Body of pancreas (tissue), 4 donors: ENCODE results near the gene GTSF1L. TPM values are rescaled to one million over a fixed set of nuclear protein-coding genes. Genes with fewer than 3 reads are reported as not detected.

Experiments used
- ATAC-seq: fragments of 150-250 bp; one replicate; pipeline ENCODE4 v1.9.1; 2016
- DNase-seq, 4 donors: peaks; one replicate each; pipeline ENCODE4 v3.0.0-alpha.2; 2019
- H3K27ac ChIP-seq, 4 donors: fragments of 200-600 bp; sonication (generic); 1 replicate in 3 of 4; 2 replicates in 1 of 4; pipeline versions ENCODE4 v1.5.1 to v1.6.1; 2016 to 2019; ENCODE audit warnings: mild to moderate bottlenecking in 1 of 4, mixed read lengths in 1 of 4, moderate library complexity in 1 of 4
- H3K27me3 ChIP-seq, 2 donors: fragments of 200-600 bp; sonication (generic); one replicate each; pipeline ENCODE4 v1.6.0; 2016; ENCODE audit warnings: mild to moderate bottlenecking in 1 of 2
- H3K36me3 ChIP-seq, 2 donors: fragments of 200-600 bp; sonication (generic); replicated peaks in 1 of 2; 2 replicates each; pipeline ENCODE4 v1.5.1; 2016; ENCODE audit warnings: low read depth in 2 of 2; ENCODE audit not compliant: insufficient read depth in 1 of 2
- H3K4me1 ChIP-seq: fragments of 200-600 bp; sonication (generic); one replicate; pipeline ENCODE4 v1.6.0; 2016
- H3K4me3 ChIP-seq, 2 donors: fragments of 200-600 bp; sonication (generic); 1 replicate in 1 of 2; 2 replicates in 1 of 2; pipeline ENCODE4 v1.5.1; 2016 to 2019
- H3K9me3 ChIP-seq, 3 donors: fragments of 200-600 bp; sonication (generic); 1 replicate in 2 of 3; 2 replicates in 1 of 3; pipeline ENCODE4 v1.5.1; 2016
- POLR2A ChIP-seq, 3 donors: fragments of 450-650 bp; IDR thresholded peaks; one replicate each; pipeline ENCODE4 v1.6.1; 2016; ENCODE audit warnings: antibody characterized with exemption in 3 of 3, mild to moderate bottlenecking in 2 of 3
- WGBS, 2 donors: methylation state at CpG; one replicate each; pipeline ENCODE4 v1.1.5; 2017; 5-methylcytosine and 5-hydroxymethylcytosine counted together
- intact Hi-C: fragments of 100-400 bp; cut with DNase I; formaldehyde crosslinking; loops from one replicate; pipeline ENCODE4 v1.15.1; 2023
- total RNA-seq, 2 donors: library from RNA; depleted of rRNA; stranded (reverse); fragments of >200 nt; gene quantifications; one replicate each; pipeline ENCODE4 v1.1.0, GENCODE V29; 2016
- TF ChIP-seq, protein P1 (sequence below), 7 experiments: fragments of 450-650 bp in 4 of 7; fragments of 200-600 bp in 3 of 7; sonication (generic) in 3 of 7; IDR thresholded peaks; one replicate each; pipeline ENCODE4 v1.5.1; 2016 to 2019; ENCODE audit warnings: antibody characterized with exemption in 7 of 7

The GTSF1L gene
- total RNA-seq, 2 donors from 2014 or later: not detected

DNA sequence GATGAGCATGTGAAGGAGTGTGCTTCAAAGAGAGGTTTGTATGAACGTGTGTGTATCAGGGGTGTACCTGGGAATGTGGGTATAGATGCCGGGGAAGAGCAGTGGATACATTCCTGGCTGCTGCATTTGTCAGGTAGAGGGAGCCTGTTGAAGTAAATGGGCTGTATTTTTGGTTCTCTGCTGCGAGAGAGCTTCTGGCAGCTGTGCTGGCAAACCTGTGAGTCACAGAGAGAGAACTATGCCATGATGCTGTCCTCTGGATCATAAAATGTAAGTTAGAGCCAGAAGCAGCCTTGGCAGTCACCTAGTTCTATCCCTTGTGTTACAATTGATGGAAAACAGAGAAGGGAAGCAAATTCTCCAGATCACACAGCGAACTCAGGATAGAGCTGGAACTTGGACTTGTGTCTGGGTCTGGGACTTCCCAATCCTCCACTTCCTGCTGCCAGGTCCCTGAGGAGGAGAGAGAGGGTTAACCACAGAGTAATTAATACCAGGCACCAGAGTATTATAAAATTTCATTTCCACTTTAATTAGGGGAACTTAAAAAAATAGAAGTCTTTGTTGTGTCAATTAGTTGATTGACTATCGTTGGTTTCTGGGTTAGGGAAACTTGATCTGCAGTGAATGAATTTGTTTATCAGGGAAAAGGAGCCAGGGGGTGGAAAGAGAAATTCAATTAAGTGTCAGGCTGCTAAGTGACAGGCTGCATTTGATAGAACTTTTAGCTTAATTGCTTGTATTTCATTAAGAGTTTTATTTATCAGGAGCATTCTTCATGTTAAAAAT lies 41.1 kb upstream of the GTSF1L start:
- no peak for DNase-seq
- H3K9me3 ChIP-seq: no peaks in the 10 kb centered on the region
- 27 to 30% methylated on average over 5 of the region's 5 CpGs for WGBS, 2 donors
- H3K36me3 ChIP-seq: no peaks in the 10 kb centered on the region
- H3K27ac ChIP-seq: no peak overlapping the region
- no peak overlapping the region for H3K4me3 ChIP-seq
- TF ChIP-seq, protein P1, sequence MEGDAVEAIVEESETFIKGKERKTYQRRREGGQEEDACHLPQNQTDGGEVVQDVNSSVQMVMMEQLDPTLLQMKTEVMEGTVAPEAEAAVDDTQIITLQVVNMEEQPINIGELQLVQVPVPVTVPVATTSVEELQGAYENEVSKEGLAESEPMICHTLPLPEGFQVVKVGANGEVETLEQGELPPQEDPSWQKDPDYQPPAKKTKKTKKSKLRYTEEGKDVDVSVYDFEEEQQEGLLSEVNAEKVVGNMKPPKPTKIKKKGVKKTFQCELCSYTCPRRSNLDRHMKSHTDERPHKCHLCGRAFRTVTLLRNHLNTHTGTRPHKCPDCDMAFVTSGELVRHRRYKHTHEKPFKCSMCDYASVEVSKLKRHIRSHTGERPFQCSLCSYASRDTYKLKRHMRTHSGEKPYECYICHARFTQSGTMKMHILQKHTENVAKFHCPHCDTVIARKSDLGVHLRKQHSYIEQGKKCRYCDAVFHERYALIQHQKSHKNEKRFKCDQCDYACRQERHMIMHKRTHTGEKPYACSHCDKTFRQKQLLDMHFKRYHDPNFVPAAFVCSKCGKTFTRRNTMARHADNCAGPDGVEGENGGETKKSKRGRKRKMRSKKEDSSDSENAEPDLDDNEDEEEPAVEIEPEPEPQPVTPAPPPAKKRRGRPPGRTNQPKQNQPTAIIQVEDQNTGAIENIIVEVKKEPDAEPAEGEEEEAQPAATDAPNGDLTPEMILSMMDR (IDR thresholded peaks at IDR 0.05): no peak
- TF ChIP-seq POLR2A (IDR thresholded peaks at IDR 0.05): no peak
- H3K27me3 ChIP-seq: no peaks in the 10 kb centered on the region
- intact Hi-C loops: no loop called here
- no peak for ATAC-seq
- H3K4me1 ChIP-seq: no peaks in the 10 kb centered on the region

DNA sequence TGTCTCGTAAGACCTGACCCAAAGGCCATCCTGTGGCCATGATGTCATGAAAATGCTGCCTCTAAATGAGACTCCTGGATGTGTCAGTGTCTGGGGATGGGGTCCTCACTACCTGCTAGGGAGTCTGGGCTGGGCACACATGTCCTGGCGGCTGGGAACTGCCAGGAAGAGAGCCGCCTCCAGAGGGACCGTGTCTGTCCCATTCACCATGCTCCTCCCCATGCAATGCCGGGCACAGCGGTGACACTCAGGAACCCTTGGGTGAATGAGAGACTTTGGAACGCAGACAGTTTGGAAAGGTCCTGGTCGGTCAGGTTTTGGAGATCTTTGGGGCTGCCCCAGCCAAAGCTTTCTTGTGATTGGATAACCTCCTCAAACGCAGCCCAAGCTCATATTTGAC lies 40.1 kb upstream of the GTSF1L start:
- H3K4me1 ChIP-seq: no peaks in the 10 kb centered on the region
- no peak overlapping the region for H3K27ac ChIP-seq
- 19 to 33% methylated on average over 3 to 9 of the region's 9 CpGs for WGBS, 2 donors
- no peak for ATAC-seq
- no peak overlapping the region for H3K4me3 ChIP-seq
- no peaks in the 10 kb centered on the region for H3K27me3 ChIP-seq
- no peak for TF ChIP-seq POLR2A (IDR thresholded peaks at IDR 0.05)
- TF ChIP-seq, protein P1 (IDR thresholded peaks at IDR 0.05): no peak
- intact Hi-C loops: no loop called here
- H3K9me3 ChIP-seq: no peaks in the 10 kb centered on the region
- DNase-seq: no peak
- no peaks in the 10 kb centered on the region for H3K36me3 ChIP-seq

DNA sequence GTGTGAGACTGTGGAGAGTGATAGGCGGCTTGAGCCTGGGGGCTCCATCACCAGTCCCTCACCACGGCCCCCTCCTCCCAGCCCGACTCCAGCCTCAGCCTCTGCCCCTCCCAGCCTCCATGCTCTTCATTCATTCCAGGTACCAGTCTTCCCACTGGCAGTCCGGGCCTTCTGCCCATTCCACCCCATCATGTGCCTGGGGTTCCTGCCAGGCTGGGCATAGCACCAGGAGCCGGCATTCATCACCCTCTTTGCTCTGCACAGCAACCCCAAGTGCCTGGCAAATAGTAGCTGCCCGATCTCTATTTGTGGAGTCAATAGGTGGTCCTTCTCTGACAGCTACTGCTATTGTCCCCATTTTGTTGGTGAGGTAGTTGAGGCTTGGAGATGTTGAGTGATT lies 39.6 kb upstream of the GTSF1L start:
- WGBS, 2 donors: 19 to 30% methylated on average over 6 of the region's 6 CpGs
- Histone ChIP-seq H3K36me3 (no peaks in the 10 kb centered on the region), H3K4me3 (no peak overlapping the region), H3K9me3 (no peaks in the 10 kb centered on the region), H3K4me1 (no peaks in the 10 kb centered on the region), H3K27ac (no peak overlapping the region), H3K27me3 (no peaks in the 10 kb centered on the region)
- DNase-seq (no peak), ATAC-seq (no peak)
- intact Hi-C loops: no loop called here
- no peak for TF ChIP-seq POLR2A (IDR thresholded peaks at IDR 0.05)
- TF ChIP-seq, protein P1 (IDR thresholded peaks at IDR 0.05): no peak

GRCh38 chr20:43765916-43766315 lies 39.1 kb upstream of the GTSF1L start:
- Histone ChIP-seq H3K4me3 (no peak overlapping the region), H3K27ac (no peak overlapping the region), H3K36me3 (no peaks in the 10 kb centered on the region), H3K9me3 (no peaks in the 10 kb centered on the region), H3K27me3 (no peaks in the 10 kb centered on the region), H3K4me1 (no peaks in the 10 kb centered on the region)
- TF ChIP-seq, protein P1 (IDR thresholded peaks at IDR 0.05): no peak
- WGBS, 2 donors: 34 to 37% methylated on average over 7 of the region's 7 CpGs
- intact Hi-C loops: no loop called here
- ATAC-seq (no peak), DNase-seq (no peak)

GRCh38 chr20:43762911-43763310 lies 36.1 kb upstream of the GTSF1L start:
- 61 to 83% methylated on average over 2 to 7 of the region's 7 CpGs for WGBS, 2 donors
- H3K27ac ChIP-seq: no peak overlapping the region
- H3K36me3 ChIP-seq: no peaks in the 10 kb centered on the region
- H3K9me3 ChIP-seq: no peaks in the 10 kb centered on the region
- no peaks in the 10 kb centered on the region for H3K27me3 ChIP-seq
- H3K4me3 ChIP-seq: no peak overlapping the region
- intact Hi-C loops: no loop called here
- no peak for DNase-seq
- no peaks in the 10 kb centered on the region for H3K4me1 ChIP-seq
- no peak for TF ChIP-seq POLR2A (IDR thresholded peaks at IDR 0.05)
- TF ChIP-seq, protein P1 (IDR thresholded peaks at IDR 0.05): no peak
- no peak for ATAC-seq
